Right lobe of liver (tissue), 4 donors: ENCODE data around the gene SLC25A15.

Experiments
- POLR2A ChIP-seq: fragments of 450-650 bp; IDR thresholded peaks from one replicate; pipeline ENCODE4 v1.6.1; 2017; ENCODE audit warnings: antibody characterized with exemption, mild to moderate bottlenecking
- TF ChIP-seq, protein P1 (sequence below), 4 donors: fragments of 200-600 bp in 3 of 4; fragments of 450-650 bp in 1 of 4; IDR thresholded peaks; one replicate each; pipeline versions ENCODE4 v1.5.1 to v1.8.0; 2016 to 2022; ENCODE audit warnings: antibody characterized with exemption in 4 of 4, mild to moderate bottlenecking in 2 of 4
- donor health status: DM: no; HTN: no; CAD: no.
- donor health status: DM: no; HTN: no; CAD: no.
- donor health status: DM: no; HTN: yes; CAD: no.

DNA sequence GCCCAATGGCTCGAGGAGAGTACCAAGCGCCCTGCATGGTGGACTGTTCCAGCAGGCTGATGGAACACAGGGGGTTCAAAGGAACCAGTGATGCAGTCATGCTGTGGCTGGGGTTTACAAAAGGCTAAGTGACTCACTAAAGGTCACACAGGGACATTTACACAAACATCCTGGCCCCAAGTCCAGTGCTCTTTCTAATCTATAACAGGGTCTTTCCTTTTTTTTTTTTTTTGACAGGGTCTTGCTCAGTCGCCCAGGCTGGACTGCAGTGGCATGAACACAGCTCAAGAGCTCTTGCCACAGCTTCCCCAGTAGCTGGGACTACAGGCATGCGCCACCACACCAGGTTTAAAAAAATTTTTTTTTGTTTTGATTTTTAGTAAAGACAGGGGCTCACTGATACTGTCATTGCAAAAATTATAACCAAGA lies 2.8 kb upstream of the SLC25A15 start:
- no peak for TF ChIP-seq POLR2A
- TF ChIP-seq, protein P1, sequence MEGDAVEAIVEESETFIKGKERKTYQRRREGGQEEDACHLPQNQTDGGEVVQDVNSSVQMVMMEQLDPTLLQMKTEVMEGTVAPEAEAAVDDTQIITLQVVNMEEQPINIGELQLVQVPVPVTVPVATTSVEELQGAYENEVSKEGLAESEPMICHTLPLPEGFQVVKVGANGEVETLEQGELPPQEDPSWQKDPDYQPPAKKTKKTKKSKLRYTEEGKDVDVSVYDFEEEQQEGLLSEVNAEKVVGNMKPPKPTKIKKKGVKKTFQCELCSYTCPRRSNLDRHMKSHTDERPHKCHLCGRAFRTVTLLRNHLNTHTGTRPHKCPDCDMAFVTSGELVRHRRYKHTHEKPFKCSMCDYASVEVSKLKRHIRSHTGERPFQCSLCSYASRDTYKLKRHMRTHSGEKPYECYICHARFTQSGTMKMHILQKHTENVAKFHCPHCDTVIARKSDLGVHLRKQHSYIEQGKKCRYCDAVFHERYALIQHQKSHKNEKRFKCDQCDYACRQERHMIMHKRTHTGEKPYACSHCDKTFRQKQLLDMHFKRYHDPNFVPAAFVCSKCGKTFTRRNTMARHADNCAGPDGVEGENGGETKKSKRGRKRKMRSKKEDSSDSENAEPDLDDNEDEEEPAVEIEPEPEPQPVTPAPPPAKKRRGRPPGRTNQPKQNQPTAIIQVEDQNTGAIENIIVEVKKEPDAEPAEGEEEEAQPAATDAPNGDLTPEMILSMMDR (IDR thresholded peaks at IDR 0.05), result no peak
